Activated T-helper 1 cell treated with anti-CD3 and anti-CD28 coated beads, Interleukin-2, amount 50 U/mL, for 16 hours (primary cell): Measurements from ENCODE around the gene STK39.

Experiments
- DNase-seq, 2 donors: peaks; one replicate each; pipeline ENCODE4 v3.0.0-alpha.2; 2020; ENCODE audit warnings: low read depth in 1 of 2, low spot score in 1 of 2

Gene STK39

GRCh38 chr2:168210895-168211570, 36.4 kb downstream of the STK39 start:
- no peak for DNase-seq

DNA sequence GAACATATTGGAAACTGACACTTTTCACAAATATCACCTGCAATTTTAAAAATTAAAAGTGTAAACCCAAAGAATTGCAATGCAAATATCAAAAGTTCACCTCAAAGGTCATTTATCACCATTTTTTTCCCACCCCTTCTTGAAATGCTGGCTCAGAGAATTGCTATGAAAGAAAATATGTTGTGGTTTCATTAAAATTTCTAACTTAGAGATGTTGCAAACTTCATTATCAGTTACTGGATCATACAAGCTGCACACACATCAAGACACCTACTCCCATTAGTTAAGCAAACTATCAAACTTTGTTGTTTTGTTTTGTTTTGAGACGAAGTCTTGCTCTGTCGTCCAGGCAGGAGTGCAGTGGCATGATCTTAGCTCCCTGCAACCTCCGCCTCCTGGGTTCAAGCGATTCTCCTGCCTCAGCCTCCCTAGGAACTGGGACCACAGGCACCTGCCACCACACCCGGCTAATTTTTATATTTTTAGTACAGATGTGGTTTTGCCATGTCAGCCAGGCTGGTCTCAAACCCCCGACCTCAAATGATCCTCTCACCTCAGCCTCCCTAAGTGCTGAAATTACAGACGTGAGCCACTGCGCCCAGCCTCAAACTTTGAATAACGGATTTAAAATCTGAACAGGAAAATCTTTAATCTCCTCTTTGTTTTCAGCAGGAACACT, 37.0 kb downstream of the STK39 start:
- DNase-seq = no peak

DNA sequence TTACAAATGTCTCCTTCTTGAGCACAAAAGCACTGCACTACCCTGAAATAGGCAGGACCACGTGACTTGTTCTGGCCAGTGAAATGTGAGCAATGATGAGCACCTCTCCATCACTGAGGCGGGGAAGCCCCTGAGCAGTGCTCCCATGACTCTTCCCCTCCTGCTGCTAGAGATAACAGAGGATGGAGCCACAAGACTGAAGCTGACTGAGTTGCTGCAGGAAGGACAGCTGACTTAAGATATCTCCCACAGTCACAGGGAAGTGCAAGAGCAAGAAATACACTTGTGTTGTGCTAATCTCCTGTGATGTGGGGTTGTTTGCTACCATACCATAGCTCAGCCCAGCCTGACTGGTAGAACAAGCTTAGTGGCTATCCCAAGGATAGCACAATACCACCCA, 38.7 kb downstream of the STK39 start:
- no peak for DNase-seq

DNA sequence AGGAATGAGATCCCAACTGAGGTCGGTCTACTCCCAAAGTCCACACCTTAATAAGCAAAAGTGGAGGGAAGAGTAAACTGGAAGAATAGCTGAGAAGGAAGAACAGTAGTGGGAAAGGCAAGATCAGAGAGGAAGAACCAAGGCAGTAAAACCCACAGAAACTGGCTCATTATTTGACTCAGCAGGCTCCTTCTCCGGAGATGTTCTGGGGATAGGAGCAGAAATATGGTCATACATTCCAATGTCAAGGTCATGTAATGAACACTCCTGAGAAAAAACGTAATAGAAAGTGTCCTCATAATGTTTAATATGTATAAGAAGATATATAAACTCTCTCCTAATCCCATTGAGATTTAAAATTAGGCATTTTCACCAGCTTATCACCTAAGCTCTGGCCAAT, 39.5 kb downstream of the STK39 start:
- no peak for DNase-seq

GRCh38 chr2:168203762-168204693, 43.4 kb downstream of the STK39 start:
- DNase-seq = no peak

DNA sequence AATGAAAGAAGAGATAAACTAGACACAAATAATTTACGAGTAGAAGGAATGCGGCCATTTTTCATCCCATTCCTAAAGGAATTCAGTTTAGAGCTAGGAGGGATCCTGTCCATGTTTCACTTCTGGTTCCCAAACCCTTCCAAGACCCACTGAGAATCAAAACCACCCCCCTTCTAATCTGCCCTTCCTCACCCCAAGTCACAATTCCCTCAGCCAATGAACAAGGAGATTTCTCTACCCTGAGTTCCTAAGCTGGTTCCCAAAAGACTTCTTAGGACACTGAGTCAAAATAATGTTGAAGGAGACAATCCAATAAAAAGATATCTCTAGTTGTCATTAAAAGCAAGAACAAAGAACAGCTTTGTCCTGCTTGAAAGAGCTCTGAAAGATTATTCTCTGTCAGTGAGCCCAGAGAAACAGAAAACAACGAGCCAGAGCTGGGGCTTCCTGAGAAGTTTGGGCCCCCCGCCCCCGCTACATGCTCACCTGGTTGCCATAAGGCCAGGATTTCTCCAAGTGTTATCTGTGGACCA, 45.7 kb downstream of the STK39 start:
- no peak for DNase-seq

GRCh38 chr2:168200930-168201583, 46.3 kb downstream of the STK39 start:
- no peak for DNase-seq

DNA sequence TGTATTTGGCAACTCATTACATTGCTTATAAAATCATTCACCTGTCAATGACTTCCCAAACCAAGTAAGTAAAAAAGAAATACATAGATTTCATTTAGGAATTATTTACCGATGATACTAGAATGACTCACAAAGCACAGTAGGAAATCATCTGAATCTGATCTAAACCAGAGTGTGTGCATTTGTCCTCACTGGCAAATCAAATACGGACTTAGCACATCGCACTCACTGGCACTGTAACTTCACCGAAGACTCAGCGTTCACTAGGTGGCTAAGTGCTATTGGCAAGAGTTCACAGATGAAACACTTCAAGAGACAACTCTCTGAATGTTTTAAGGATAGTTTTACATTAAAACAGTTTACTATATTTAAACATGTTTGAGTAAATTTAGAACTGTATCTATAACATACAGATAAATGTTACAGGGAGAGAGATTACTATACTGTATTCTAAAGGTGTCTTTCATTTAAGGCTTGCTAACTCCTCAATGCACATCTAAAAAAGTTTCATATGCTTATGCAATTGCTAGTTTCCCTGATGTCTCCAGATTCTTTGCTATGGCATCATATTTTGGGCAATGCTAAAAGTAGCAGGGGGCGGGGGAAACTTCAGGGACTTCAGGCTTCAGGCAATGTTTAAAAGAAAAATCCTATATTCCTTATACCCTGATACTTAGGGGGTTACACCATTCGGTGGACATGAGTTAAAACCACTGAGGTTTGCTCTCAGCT, 48.8 kb downstream of the STK39 start:
- DNase-seq = no peak

GRCh38 chr2:168196764-168197180, 50.6 kb downstream of the STK39 start:
- DNase-seq = no peak

DNA sequence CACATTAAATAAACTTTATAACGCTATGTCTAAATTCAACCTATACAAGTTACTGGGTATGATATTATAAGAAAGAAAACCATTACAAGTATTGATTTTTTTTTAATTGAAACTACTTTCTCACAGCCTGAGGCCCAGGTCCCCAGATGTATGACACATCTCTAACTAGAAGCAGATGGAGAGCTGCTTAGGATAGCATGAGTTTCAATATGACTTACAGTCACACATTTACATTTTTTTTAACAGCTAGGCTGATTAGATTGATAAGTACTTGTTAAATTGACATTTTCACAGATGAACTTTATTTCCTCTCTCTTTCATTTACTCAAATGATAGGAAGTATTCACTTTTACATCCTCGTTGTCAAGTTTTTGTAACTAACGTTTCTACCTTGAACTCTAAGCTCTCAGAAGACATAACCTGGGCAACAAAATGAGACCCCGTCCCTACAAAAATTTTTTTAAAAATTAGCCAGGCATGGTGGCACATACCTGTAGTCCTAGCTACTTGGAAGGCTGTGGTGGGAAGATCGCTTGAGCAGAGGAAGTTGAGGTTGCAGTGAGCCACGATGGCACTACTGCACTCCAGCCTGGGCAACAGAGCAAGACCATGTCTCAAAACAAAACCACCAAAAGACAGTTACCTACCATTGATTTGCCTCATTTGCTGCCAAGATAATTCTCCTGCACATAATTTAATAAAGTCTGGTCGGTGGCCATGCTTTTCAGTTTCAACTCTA, 52.4 kb downstream of the STK39 start:
- no peak for DNase-seq

DNA sequence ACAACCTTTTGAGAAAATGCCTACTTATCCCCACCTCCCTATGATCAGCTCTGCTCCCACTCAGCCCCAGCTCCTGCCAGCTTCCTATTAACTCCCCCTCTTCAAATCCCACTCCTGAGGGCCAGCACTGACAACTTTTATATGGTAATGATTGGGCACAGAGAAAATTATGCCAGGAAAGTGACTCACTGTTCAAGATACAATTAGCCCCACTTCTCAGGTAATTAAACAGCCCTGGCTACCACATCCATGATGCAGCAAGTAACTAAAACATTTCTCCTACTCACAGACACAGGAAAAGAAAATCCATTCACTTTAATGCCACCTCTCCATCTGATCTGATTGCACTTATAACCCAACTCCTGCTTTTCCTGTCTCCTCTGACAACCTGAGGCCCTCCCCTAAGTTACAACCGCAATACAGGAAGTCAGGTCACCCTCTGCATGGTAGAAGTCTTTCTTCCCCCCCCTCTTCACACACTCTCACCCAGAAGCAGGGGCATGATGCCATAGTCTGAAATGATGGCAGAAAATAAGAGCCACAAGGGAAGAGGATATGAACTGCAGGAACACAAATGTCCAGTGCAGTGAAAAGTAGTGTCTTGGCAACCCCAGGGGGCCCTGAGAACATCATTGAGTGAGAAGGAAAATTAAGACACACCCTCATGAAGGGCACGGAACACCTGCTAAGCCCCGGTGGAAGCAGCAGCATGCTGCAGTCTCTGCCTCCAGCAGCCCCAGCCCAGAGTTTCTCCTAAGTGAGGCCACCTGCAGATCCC, 54.4 kb downstream of the STK39 start:
- DNase-seq = no peak

GRCh38 chr2:168191955-168192785, 55.2 kb downstream of the STK39 start:
- no peak for DNase-seq

GRCh38 chr2:168190590-168191336, 56.6 kb downstream of the STK39 start:
- DNase-seq = no peak

- no peak for DNase-seq
Measured at GRCh38 chr2:168189835-168190569, 57.4 kb downstream of the STK39 start.

DNA sequence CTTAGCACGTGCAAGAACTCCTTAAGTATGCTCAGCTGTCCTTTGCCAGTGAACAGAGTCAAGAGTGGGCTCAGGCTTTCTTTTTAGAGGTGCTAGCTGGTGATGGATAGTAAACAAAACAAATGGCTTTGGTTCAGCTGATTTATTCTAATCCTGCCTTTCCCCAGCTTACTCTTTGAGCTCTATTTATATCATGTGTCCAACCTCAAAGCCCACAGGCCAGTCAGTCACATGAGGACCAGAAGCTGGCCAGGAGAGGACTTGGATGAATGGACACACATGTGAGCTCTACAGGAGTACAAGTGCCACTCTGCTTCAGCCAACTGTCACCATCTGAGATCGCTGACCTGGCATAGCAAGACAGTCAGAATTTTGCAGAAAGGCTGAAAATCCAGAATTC, 59.4 kb downstream of the STK39 start:
- DNase-seq = no peak

DNA sequence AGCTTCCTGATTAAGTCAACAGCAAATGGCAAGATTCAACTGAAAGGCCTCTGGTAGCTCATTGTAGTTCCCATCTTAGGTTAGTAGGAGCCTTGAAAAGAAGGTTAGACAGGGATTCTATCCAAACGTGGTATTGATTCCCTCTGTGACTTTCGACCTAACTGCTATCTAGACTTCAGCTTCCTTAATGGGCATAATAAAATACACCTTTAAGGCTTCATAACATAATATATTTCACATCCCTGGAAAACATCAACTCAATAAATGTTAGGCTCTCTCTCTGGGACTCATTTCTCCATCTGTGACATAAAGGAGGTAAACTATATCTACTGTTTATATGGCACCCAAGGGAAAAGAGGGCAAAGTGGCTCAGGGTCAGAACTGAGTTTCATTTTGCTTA, 60.9 kb downstream of the STK39 start:
- no peak for DNase-seq
